ENCODE measurements around the gene OBP2B.

- TF ChIP-seq POLR2A (IDR thresholded peaks at IDR 0.05) (no peak), CTCF (IDR thresholded peaks at IDR 0.05) (no peak)
Measured at GRCh38 chr9:133246562-133246961, 37.5 kb upstream of the OBP2B start.

Data from heart left ventricle (tissue), 13 donors.